Right lobe of liver (tissue), 4 donors: ENCODE data around the gene TMEM245.

ENCODE experiments used
- POLR2A ChIP-seq: fragments of 450-650 bp; IDR thresholded peaks from one replicate; pipeline ENCODE4 v1.6.1; 2017; ENCODE audit warnings: antibody characterized with exemption, mild to moderate bottlenecking
- TF ChIP-seq, protein P1 (sequence below), 4 donors: fragments of 200-600 bp in 3 of 4; fragments of 450-650 bp in 1 of 4; IDR thresholded peaks; one replicate each; pipeline versions ENCODE4 v1.5.1 to v1.8.0; 2016 to 2022; ENCODE audit warnings: antibody characterized with exemption in 4 of 4, mild to moderate bottlenecking in 2 of 4
- donor health status: DM: no; HTN: no; CAD: no.
- donor health status: DM: no; HTN: no; CAD: no.
- donor health status: DM: no; HTN: yes; CAD: no.

DNA sequence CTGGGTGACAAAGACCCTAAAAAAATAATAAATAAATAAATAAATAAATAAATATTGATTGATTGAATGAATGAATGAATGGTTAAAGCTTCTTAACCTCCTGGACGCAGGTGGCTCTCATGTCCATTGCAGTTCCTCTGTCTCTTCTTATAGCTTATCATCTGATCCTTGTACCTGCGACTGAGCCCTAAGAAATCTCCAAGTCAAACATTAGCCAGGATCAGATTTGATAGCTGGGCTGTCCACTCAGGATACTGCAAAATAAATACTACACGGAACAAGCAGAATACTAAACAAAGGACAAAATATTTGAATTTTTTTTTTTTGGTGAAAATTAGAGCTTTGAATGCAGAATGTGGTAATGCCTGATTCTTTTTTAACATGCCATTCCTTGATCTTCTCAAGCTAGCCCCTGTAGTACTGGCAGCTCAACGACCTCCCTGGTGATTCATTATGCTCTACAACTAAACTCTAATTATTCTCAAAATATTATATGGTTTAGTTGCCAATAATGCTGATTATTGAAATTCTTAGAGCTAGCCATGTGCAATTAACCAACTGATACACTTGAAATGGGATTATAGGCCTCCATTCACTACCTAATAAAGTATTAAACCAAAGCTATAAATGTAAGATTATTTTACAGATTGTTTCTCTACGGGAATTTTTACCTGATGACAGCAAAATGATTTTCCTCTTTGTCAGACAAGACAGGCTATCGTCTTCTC lies 9.9 kb upstream of the TMEM245 start:
- TF ChIP-seq, protein P1, sequence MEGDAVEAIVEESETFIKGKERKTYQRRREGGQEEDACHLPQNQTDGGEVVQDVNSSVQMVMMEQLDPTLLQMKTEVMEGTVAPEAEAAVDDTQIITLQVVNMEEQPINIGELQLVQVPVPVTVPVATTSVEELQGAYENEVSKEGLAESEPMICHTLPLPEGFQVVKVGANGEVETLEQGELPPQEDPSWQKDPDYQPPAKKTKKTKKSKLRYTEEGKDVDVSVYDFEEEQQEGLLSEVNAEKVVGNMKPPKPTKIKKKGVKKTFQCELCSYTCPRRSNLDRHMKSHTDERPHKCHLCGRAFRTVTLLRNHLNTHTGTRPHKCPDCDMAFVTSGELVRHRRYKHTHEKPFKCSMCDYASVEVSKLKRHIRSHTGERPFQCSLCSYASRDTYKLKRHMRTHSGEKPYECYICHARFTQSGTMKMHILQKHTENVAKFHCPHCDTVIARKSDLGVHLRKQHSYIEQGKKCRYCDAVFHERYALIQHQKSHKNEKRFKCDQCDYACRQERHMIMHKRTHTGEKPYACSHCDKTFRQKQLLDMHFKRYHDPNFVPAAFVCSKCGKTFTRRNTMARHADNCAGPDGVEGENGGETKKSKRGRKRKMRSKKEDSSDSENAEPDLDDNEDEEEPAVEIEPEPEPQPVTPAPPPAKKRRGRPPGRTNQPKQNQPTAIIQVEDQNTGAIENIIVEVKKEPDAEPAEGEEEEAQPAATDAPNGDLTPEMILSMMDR (IDR thresholded peaks at IDR 0.05) = no peak
- no peak for TF ChIP-seq POLR2A
